Body of pancreas (tissue), 4 donors: ENCODE results near the gene CCDC121. TPM values are rescaled to one million over a fixed set of nuclear protein-coding genes. Genes with fewer than 3 reads are reported as not detected.
A peak's percentile ranks its signal among the peaks of the same experiment; 100 is the strongest.

ENCODE experiments used
- ATAC-seq: fragments of 150-250 bp; one replicate; pipeline ENCODE4 v1.9.1; 2016
- DNase-seq, 4 donors: peaks; one replicate each; pipeline ENCODE4 v3.0.0-alpha.2; 2019
- H3K27ac ChIP-seq, 4 donors: fragments of 200-600 bp; sonication (generic); 1 replicate in 3 of 4; 2 replicates in 1 of 4; pipeline versions ENCODE4 v1.5.1 to v1.6.1; 2016 to 2019; ENCODE audit warnings: mild to moderate bottlenecking in 1 of 4, mixed read lengths in 1 of 4, moderate library complexity in 1 of 4
- H3K27me3 ChIP-seq, 2 donors: fragments of 200-600 bp; sonication (generic); one replicate each; pipeline ENCODE4 v1.6.0; 2016; ENCODE audit warnings: mild to moderate bottlenecking in 1 of 2
- H3K36me3 ChIP-seq, 2 donors: fragments of 200-600 bp; sonication (generic); replicated peaks in 1 of 2; 2 replicates each; pipeline ENCODE4 v1.5.1; 2016; ENCODE audit warnings: low read depth in 2 of 2; ENCODE audit not compliant: insufficient read depth in 1 of 2
- H3K4me1 ChIP-seq: fragments of 200-600 bp; sonication (generic); one replicate; pipeline ENCODE4 v1.6.0; 2016
- H3K4me3 ChIP-seq, 2 donors: fragments of 200-600 bp; sonication (generic); 1 replicate in 1 of 2; 2 replicates in 1 of 2; pipeline ENCODE4 v1.5.1; 2016 to 2019
- H3K9me3 ChIP-seq, 3 donors: fragments of 200-600 bp; sonication (generic); 1 replicate in 2 of 3; 2 replicates in 1 of 3; pipeline ENCODE4 v1.5.1; 2016
- POLR2A ChIP-seq, 3 donors: fragments of 450-650 bp; IDR thresholded peaks; one replicate each; pipeline ENCODE4 v1.6.1; 2016; ENCODE audit warnings: antibody characterized with exemption in 3 of 3, mild to moderate bottlenecking in 2 of 3
- WGBS, 2 donors: methylation state at CpG; one replicate each; pipeline ENCODE4 v1.1.5; 2017; 5-methylcytosine and 5-hydroxymethylcytosine counted together
- intact Hi-C: fragments of 100-400 bp; cut with DNase I; formaldehyde crosslinking; loops from one replicate; pipeline ENCODE4 v1.15.1; 2023
- small RNA-seq: library from RNA; depleted of rRNA; stranded (forward); fragments of <200 nt; gene quantifications from one replicate; pipeline ENCODE3, GENCODE V24; 2016
- total RNA-seq, 2 donors: library from RNA; depleted of rRNA; stranded (reverse); fragments of >200 nt; gene quantifications; one replicate each; pipeline ENCODE4 v1.1.0, GENCODE V29; 2016
- TF ChIP-seq, protein P1 (sequence below), 7 experiments: fragments of 450-650 bp in 4 of 7; fragments of 200-600 bp in 3 of 7; sonication (generic) in 3 of 7; IDR thresholded peaks; one replicate each; pipeline ENCODE4 v1.5.1; 2016 to 2019; ENCODE audit warnings: antibody characterized with exemption in 7 of 7

Gene CCDC121
- total RNA-seq, 2 donors from 2014 or later, result 1.3 to 2.1 TPM

- WGBS, 2 donors, result 1 to 2% methylated on average over 27 to 37 of the region's 38 CpGs
- H3K4me1 ChIP-seq, result peaks cover 23% of the 10 kb centered on the region
- intact Hi-C loops, result no loop called here
- ATAC-seq (peak; percentile 92), DNase-seq (peak; percentile 82 to 90 (median 86))
- H3K4me3 ChIP-seq, result peak within 1 kb of the TSS; percentile 57 to 61
- peak within 1 kb of the TSS in 3 of 4 donors; percentile 25 to 54 (median 37) for H3K27ac ChIP-seq
- no peaks in the 10 kb centered on the region for H3K36me3 ChIP-seq
- peaks cover 0 to 10% (median 0%) of the 10 kb centered on the region in 3 donors for H3K9me3 ChIP-seq
- no peaks in the 10 kb centered on the region for H3K27me3 ChIP-seq
- TF ChIP-seq POLR2A (IDR thresholded peaks at IDR 0.05), result peak; percentile 17 to 70 (median 69)
- TF ChIP-seq, protein P1, sequence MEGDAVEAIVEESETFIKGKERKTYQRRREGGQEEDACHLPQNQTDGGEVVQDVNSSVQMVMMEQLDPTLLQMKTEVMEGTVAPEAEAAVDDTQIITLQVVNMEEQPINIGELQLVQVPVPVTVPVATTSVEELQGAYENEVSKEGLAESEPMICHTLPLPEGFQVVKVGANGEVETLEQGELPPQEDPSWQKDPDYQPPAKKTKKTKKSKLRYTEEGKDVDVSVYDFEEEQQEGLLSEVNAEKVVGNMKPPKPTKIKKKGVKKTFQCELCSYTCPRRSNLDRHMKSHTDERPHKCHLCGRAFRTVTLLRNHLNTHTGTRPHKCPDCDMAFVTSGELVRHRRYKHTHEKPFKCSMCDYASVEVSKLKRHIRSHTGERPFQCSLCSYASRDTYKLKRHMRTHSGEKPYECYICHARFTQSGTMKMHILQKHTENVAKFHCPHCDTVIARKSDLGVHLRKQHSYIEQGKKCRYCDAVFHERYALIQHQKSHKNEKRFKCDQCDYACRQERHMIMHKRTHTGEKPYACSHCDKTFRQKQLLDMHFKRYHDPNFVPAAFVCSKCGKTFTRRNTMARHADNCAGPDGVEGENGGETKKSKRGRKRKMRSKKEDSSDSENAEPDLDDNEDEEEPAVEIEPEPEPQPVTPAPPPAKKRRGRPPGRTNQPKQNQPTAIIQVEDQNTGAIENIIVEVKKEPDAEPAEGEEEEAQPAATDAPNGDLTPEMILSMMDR (IDR thresholded peaks at IDR 0.05), result peak in 2 of 7 experiments; percentile 2 to 11
Observed at GRCh38 chr2:27582695-27583389, 46.0 kb downstream of the CCDC121 start, which contains the start of gene ZNF512. Gene ZNF512, plus strand, starts transcription at chr2:27583042. Its CDS starts 71 bp downstream, at chr2:27583113.

DNA sequence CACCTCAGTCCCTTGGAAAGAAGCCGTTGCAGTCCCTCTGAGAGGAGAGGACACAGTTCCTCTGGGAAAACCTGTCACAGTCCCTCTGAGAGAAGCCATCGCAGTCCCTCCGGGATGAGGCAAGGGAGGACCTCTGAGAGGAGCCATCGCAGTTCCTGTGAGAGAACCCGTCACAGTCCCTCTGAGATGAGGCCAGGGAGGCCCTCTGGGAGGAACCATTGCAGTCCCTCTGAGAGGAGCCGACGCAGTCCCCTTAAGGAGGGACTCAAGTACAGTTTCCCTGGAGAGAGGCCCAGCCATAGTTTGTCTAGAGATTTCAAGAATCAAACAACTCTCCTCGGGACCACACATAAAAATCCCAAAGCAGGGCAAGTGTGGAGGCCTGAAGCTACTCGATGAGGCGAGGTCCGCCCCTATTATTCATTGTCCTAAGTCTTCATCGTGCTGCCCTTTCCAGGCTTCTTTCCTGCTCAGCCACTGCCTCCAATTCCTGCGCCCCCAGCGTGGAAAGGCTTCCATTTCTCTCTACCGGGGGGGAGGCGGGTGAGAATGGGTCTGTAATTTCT is 46.6 kb downstream of the CCDC121 start:
- no peaks in the 10 kb centered on the region for H3K27me3 ChIP-seq
- 84 to 85% methylated on average over 13 to 16 of the region's 16 CpGs for WGBS, 2 donors
- DNase-seq (peak in 1 of 4 donors; percentile 9), ATAC-seq (no peak)
- peak overlapping the region in 3 of 4 donors; percentile 25 to 54 (median 37) for H3K27ac ChIP-seq
- H3K4me3 ChIP-seq, result peak overlapping the region in 1 of 2 donors; percentile 57
- no peaks in the 10 kb centered on the region for H3K36me3 ChIP-seq
- intact Hi-C loops, result no loop called here
- peaks cover 23% of the 10 kb centered on the region for H3K4me1 ChIP-seq
- peaks cover 0 to 17% (median 0%) of the 10 kb centered on the region in 3 donors for H3K9me3 ChIP-seq
- TF ChIP-seq POLR2A (IDR thresholded peaks at IDR 0.05), result no peak
- TF ChIP-seq, protein P1 (IDR thresholded peaks at IDR 0.05), result no peak

DNA sequence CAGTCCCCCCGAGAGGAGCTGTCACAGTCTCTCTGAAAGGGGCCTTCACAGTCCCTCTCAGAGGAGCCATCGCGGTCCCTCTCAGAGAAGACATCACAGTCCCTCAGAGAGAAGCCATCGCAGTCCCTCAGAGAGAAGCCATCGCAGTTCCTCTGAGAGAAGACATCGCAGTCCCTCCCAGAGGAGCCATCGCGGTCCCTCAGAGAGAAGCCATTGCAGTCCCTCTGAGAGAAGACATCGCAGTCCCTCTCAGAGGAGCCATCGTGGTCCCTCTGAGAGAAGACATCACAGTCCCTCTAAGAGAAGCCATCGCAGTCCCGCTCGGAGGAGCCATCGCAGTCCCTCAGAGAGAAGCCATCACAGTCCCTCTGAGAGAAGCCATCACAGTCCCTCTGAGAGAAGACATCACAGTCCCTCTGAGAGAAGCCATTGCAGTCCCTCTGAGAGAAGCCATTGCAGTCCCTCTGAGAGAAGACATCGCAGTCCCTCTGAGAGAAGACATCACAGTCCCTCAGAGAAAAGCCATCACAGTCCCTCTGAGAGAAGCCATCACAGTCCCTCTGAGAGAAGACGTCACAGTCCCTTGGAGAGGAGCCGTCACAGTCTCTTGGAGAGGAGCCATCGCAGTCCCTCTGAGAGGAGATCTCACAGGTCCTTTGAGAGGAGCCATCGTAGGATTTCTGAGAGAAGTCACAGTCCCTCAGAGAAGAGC is 47.2 kb downstream of the CCDC121 start:
- intact Hi-C loops, result no loop called here
- no peak for DNase-seq
- Histone ChIP-seq H3K9me3 (peaks cover 0 to 17% (median 0%) of the 10 kb centered on the region in 3 donors), H3K4me3 (no peak overlapping the region), H3K4me1 (peaks cover 23% of the 10 kb centered on the region), H3K27me3 (no peaks in the 10 kb centered on the region), H3K36me3 (no peaks in the 10 kb centered on the region), H3K27ac (no peak overlapping the region)
- WGBS, 2 donors, result 88 to 97% methylated on average over 16 to 19 of the region's 19 CpGs
- TF ChIP-seq, protein P1 (IDR thresholded peaks at IDR 0.05), result no peak
- TF ChIP-seq POLR2A (IDR thresholded peaks at IDR 0.05), result no peak
- no peak for ATAC-seq

Small RNA genes within 50 kb of the gene (small RNA-seq; reads per million reads assigned to genes)
- not detected for gene RF00340

Other genes with a start within 250 kb of the CCDC121 start
- gene ZNF513, start 248.3 kb downstream of the CCDC121 start, total RNA-seq, result 10 to 100 TPM; 11.7 to 22.1 TPM
- 10 to 100 TPM; 36.3 to 49.4 TPM for gene PPM1G, start 219.4 kb downstream of the CCDC121 start, total RNA-seq
- 10 to 100 TPM; 34.2 to 36.6 TPM for gene NRBP1, start 200.4 kb downstream of the CCDC121 start, total RNA-seq
- gene KRTCAP3, start 186.6 kb downstream of the CCDC121 start, total RNA-seq, result 10 to 100 TPM; 11.9 to 25.2 TPM
- 10 to 100 TPM; 14.3 to 41.2 TPM for gene IFT172, start 139.3 kb downstream of the CCDC121 start, total RNA-seq
- gene FNDC4, start 133.8 kb downstream of the CCDC121 start, total RNA-seq, result 10 to 100 TPM; 10.4 to 20.8 TPM
- gene GCKR, start 132.2 kb downstream of the CCDC121 start, total RNA-seq, result 1 to 10 TPM in 1 of 2 donors, not detected in 1; 1.6 TPM
- 10 to 100 TPM; 11.9 to 63.3 TPM for gene ZNF512, start 46.0 kb downstream of the CCDC121 start, total RNA-seq
- 10 to 100 TPM in 1 of 2 donors, 1 to 10 TPM in 1; 9.9 to 17.9 TPM for gene GPN1, start within 50 bp of the CCDC121 start, total RNA-seq
- 10 to 100 TPM; 18.4 to 29.3 TPM for gene SUPT7L, start 34.6 kb upstream of the CCDC121 start, total RNA-seq
- 10 to 100 TPM; 15.6 to 22.4 TPM for gene SLC4A1AP, start 34.9 kb upstream of the CCDC121 start, total RNA-seq
- 10 to 100 TPM; 26.5 to 92.0 TPM for gene MRPL33, start 142.7 kb upstream of the CCDC121 start, total RNA-seq